HG03060 (cell line): ENCODE results near the gene LCP1.
A peak's percentile ranks its signal among the peaks of the same experiment; 100 is the strongest.

Source experiments
- ATAC-seq: cut with Tn5 transposase; IDR thresholded peaks from one replicate; pipeline ENCODE4 v1.9.1; 2021; ENCODE audit warnings: low read depth, moderate number of reproducible peaks; ENCODE audit not compliant: unreplicated experiment

The LCP1 gene

GRCh38 chr13:46132109-46132508, 49.9 kb downstream of the LCP1 start:
- no peak for ATAC-seq

DNA sequence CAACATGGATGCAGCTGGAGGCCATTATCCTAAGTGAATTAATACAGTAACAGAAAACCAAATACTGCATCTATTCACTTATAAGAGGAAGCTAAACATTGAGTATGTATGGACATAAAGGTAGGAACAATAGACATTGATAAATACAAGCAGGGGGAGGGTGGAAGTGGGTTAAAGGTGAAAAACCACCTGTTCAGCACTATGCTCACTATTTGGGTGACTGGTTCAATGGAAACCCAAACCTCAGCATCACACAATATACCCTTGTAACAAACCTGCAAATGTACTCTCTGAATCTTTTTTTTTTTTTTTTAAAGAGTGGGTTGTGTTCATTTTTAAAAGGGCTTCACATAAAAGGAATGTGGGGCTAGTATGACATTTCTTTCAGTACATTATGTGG, 50.3 kb downstream of the LCP1 start:
- ATAC-seq = no peak

GRCh38 chr13:46129955-46130618, 51.9 kb downstream of the LCP1 start:
- ATAC-seq = no peak

GRCh38 chr13:46129124-46129523, 52.9 kb downstream of the LCP1 start:
- no peak for ATAC-seq

GRCh38 chr13:46127358-46128023, 54.5 kb downstream of the LCP1 start:
- no peak for ATAC-seq

- ATAC-seq = peak; percentile 47
These were observed 55.2 kb downstream of the LCP1 start for GRCh38 chr13:46126552-46127357.

DNA sequence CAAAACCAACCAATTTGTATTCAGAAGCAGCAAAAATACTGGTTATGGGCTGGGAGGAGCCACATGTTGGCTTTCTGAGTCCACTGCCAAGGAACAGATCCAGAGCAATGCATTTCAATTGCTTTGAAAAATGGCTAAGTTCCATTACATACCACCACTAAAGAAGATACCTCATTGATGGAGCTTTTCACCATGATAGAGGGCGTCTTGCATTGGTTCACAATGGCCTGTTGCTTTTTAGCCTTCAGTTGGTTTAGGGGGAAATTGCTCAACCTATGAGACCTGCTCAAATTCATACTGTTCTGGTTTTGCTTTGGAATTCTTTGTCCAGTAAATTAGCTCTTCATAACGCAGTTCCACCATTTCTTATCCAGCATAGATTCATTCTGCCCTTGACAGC, 55.9 kb downstream of the LCP1 start:
- no peak for ATAC-seq

GRCh38 chr13:46124967-46125933, 56.7 kb downstream of the LCP1 start:
- no peak for ATAC-seq

DNA sequence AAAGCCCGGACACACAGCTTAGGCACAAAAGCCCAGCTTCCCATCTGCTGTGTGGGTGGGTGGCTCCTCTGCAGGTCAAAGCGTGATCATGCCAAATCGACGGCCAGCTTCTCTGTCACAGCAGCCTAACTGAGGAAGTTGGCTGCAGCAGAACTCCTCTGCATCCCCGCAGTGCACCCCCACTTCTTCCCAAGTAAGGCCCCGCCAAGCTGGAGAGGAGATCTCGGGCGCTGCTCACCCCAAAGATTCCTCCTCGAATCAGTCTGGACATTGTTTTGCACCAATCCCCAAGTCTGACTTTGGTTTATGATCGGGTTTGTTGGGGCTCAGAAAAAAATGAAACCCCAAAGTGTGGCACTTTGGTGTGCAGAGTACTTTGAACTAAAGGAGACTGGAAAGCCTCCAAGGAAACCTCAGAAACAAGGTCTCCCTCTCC, 57.4 kb downstream of the LCP1 start:
- ATAC-seq = no peak

DNA sequence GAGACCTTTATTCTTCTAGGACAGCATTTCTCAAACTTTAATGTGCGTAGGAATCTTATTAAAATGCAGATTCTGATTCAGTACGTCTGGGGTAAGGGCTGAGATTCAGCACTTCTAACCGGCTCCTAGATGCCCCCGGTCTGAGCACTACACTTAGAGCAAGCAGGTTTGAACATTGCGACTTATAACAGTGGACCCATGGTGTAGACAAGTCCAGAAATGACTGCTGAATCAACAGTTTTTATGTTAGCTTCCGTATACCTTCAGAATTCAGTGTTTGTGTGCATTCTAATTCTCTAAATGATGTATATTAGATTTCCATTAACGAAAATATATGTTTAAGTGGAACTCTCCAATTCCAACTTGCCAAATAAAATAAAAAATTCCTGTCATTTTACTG, 59.7 kb downstream of the LCP1 start:
- ATAC-seq = no peak

GRCh38 chr13:46121597-46122163, 60.3 kb downstream of the LCP1 start:
- ATAC-seq = no peak

DNA sequence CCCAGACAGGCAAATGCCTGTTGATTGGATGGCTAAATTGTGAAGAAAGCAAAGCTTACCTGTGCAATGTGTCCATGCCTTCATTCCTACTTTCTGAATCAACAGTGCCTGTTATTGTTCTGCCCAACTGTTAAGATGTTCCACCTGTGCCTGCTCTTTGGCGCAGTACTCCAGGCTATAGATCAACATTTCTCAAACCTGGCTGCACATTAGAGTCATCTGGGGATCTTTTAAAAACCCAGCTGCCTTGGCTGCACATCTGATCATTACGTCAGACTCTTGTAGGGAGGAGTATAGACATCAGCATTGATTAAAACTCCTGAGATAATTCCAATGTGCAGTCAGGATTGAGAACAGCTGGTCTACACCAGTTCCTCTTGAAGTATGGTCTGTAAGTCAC, 60.9 kb downstream of the LCP1 start:
- no peak for ATAC-seq

DNA sequence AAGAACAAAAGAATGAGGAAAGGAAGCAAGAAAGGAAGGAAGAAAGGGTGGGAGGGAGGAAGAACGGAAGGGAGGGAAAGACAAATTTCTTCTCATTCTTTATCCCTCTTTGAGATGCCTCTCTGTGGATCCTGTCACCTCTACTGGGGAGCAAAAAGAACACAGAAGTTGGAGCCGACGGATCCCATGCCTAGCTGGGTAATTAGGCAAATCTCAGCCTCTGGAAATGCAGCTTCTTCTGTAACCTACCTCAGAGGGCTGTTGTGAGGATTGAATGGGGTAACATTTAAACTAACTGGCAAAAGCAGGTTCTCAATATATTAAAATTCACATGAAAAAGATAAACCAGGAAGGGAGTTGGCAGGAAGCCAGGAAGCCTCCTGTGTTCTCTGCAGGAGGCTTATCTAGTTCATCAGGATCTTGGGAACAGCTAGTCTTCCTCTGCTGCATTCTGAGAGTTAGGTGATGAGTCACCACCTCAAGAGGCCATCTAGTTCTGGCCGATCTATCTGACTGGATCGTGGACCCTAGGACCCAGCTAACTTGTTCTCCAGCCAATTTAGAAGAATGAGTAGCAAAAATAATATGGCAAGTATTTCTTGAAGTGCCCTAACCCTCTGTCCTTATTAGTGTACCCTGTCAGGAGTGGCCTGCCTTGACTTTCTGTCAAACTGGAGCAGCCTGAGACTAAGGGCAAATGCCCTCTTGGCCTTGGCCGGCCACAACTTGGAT, 61.9 kb downstream of the LCP1 start:
- no peak for ATAC-seq

GRCh38 chr13:46116653-46117502, 65.1 kb downstream of the LCP1 start:
- ATAC-seq = no peak

DNA sequence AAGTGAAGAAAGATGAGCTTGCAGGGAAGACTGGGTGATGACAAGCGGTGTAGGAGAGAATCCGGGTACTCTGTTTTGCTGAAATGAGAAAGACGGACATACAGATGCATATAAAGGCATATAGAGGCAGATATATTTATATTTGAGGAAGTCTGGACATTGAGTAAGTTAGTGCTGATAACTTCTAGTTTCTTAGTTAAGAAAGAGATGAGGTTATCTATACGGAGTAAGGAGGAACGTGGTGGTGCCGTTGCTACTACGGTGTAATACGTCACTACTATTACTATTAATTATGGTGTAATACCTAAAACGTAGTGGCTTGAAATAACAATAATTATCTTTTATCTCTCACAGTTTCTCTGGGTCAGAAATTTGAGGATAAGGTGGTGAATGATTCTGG, 67.4 kb downstream of the LCP1 start:
- no peak for ATAC-seq

- ATAC-seq = no peak
These were observed 68.4 kb downstream of the LCP1 start for GRCh38 chr13:46113596-46113995.

DNA sequence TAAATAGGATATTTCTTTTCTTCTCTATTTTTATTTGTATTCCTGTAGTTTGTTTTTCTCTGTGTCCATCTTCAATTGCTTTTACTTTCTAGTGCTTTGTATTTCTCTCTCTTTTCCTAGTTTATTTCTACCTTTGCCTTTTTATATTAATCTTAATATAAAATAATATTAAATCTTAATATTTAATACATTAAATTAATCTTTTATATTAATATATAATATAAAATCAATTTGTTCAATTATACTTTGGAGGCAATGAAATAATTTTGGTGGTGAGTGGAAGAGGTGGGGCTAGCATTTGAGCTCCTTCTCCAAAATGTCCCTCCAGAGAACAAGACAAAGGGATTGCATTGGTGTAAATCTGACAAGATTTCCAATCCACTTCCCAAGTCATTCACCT, 70.8 kb downstream of the LCP1 start:
- no peak for ATAC-seq

DNA sequence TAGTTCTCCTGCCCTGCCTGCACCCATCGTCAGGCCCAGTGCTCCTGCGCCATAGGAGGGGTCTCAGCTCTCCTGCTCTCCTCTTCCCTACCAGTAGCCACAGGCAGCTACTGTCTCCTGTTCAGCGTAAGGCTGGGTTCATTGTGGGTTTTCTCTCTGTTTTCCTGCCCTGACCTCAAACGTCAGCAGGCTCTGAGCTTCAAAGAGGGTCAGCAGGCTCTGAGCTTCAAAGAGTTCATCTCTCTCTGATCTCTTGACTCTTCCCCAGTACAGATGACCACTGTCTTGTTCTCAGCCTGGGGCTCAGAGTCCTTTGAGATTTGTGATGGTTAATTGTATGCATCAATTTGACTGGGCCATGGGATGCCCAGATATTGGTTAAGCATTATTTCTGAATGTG, 72.5 kb downstream of the LCP1 start:
- ATAC-seq = no peak
